Heart right ventricle (tissue), 16 donors: ENCODE data around the gene GPRC5B. TPM values are rescaled to one million over a fixed set of nuclear protein-coding genes. Genes with fewer than 3 reads are reported as not detected.

Source experiments
- ATAC-seq, 8 donors: fragments of 200-7000 bp; cut with Tn5 transposase; one replicate each; pipeline ENCODE4 v1.9.1; 2020; ENCODE audit warnings: mild to moderate bottlenecking in 8 of 8, moderate library complexity in 8 of 8, moderate number of reproducible peaks in 1 of 8
- DNase-seq, 2 donors: peaks; one replicate each; pipeline ENCODE4 v3.0.0-alpha.2; 2020
- H3K27ac ChIP-seq, 10 donors: fragments of 200-600 bp; sonication (generic) in 2 of 10; one replicate each; pipeline versions ENCODE4 v1.5.0 to v1.8.0; 2020 to 2022; ENCODE audit warnings: mild to moderate bottlenecking in 3 of 10
- H3K27me3 ChIP-seq, 7 donors: fragments of 200-600 bp; one replicate each; pipeline ENCODE4 v1.8.0; 2021 to 2022; ENCODE audit warnings: mild to moderate bottlenecking in 2 of 7
- H3K36me3 ChIP-seq, 9 donors: fragments of 200-600 bp; sonication (generic) in 1 of 9; one replicate each; pipeline versions ENCODE4 v1.5.0 to v1.8.0; 2020 to 2022; ENCODE audit warnings: mild to moderate bottlenecking in 2 of 9
- H3K4me1 ChIP-seq, 9 donors: fragments of 200-600 bp; sonication (generic) in 1 of 9; one replicate each; pipeline versions ENCODE4 v1.5.0 to v1.8.0; 2020 to 2022; ENCODE audit warnings: mild to moderate bottlenecking in 4 of 9
- H3K4me3 ChIP-seq, 10 donors: fragments of 200-600 bp; sonication (generic) in 2 of 10; one replicate each; pipeline versions ENCODE4 v1.5.0 to v1.8.0; 2020 to 2022; ENCODE audit warnings: mild to moderate bottlenecking in 7 of 10, moderate library complexity in 2 of 10
- H3K9me3 ChIP-seq, 11 donors: fragments of 200-600 bp in 10 of 11; sonication (generic) in 2 of 11; one replicate each; pipeline versions ENCODE4 v1.5.0 to v1.8.0; 2013 to 2022; ENCODE audit warnings: mild to moderate bottlenecking in 2 of 11, control low read depth in 1 of 11, moderate library complexity in 1 of 11
- CTCF ChIP-seq, 9 donors: fragments of 200-600 bp; sonication (generic) in 2 of 9; IDR thresholded peaks; one replicate each; pipeline versions ENCODE4 v1.5.0 to v1.8.0; 2021 to 2022; ENCODE audit warnings: antibody characterized with exemption in 9 of 9, mild to moderate bottlenecking in 5 of 9, moderate library complexity in 1 of 9
- WGBS, 2 donors: extraction: QIAGEN DNeasy Blood & Tissue Kit; methylation state at CpG; one replicate each; pipeline ENCODE4 v1.1.7; 2013; ENCODE audit warnings: inconsistent platforms in 1 of 2; 5-methylcytosine and 5-hydroxymethylcytosine counted together
- intact Hi-C, 10 donors: fragments of 100-400 bp; cut with DNase I; formaldehyde crosslinking; loops; one replicate each; pipeline versions ENCODE4 v1.11.1 to v1.14.2; 2022
- polyA plus RNA-seq, 2 donors: library from polyadenylated mRNA; stranded (reverse); fragments of 200-250 nt; gene quantifications; one replicate each; pipeline ENCODE4 v1.2.3, GENCODE V29; 2013
- total RNA-seq, 10 donors: library from RNA; stranded (reverse); fragmentation: NEBNext Ultra II Directional in 3 of 10; extraction: Animal tissue kit (Norgen Biotek cat#: 25700) in 3 of 10; gene quantifications; one replicate each; pipeline versions ENCODE4 v1.2.1 to v1.2.4, GENCODE V29; 2021 to 2023
- donor health status: Arrhythmogenic right ventricular cardiomyopathy.
- donor health status: ischemic (EF 13 %, LVEDD 7.1; RV severe dilation, severe dysfunction).
- donor health status: healthy with polysubstance abuse.
- donor health status: DM: no; HTN: yes; CAD: no.
- donor health status: DM: no; HTN: no; CAD: no.
- donor health status: ischemic (EF 25% LVEDD 6.9; RV normal size, moderate dysfunction).
- donor health status: ischemic (EF 25% LVEDD 5.7; RV mildly dilated, moderate dysfunction).
- donor health status: healthy.
- donor health status: DM: yes; HTN: yes; CAD: no.
- donor health status: Ischemic cardiomyopathy.
- donor health status: ischemic (EF 35%, LVEDD 5.7; RV mildly dilated, moderate dysfunction).
- donor health status: nonischemic (EF 11% LVEDD 7.7; RV severe dilation, severe dysfunction).
- donor health status: DM: yes; HTN: yes; CAD: no.
- donor health status: PGD.
- donor health status: ischemic (EF 29% LVEDD 5.4; RV normal size, mild dysfunction).
- donor health status: nonischemic (EF 23%, LVEDD 6.1; RV moderate dilation, normal function).

Gene GPRC5B
- total and polyA plus RNA-seq, 12 donors, result 24.1 to 208 (median 69.4) TPM

GRCh38 chr16:19907161-19907992 lies 22.7 kb upstream of the GPRC5B start:
- Histone ChIP-seq H3K27me3 (peaks cover 0 to 36% (median 17%) of the 10 kb centered on the region in 7 donors), H3K36me3 (no peaks in the 10 kb centered on the region), H3K9me3 (peaks cover 0 to 6% (median 0%) of the 10 kb centered on the region in 11 donors), H3K4me3 (peak overlapping the region in 1 of 10 donors; percentile 15), H3K4me1 (peaks cover 0 to 7% (median 5%) of the 10 kb centered on the region in 9 donors), H3K27ac (no peak overlapping the region)
- intact Hi-C loops, result loop anchor here (1.0 to 5.0 kb wide), 7 partner anchors 390 to 480 kb away; no protein-coding TSS in a partner anchor
- DNase-seq, result peak; percentile 47 to 62
- peak; percentile 88 to 98 (median 95) for TF ChIP-seq CTCF (IDR thresholded peaks at IDR 0.05)
- WGBS, 2 donors, result 22 to 25% methylated on average over 24 of the region's 24 CpGs
- ATAC-seq, result peak; percentile 83 to 91 (median 89)

GRCh38 chr16:19901164-19901563 lies 16.5 kb upstream of the GPRC5B start:
- H3K27ac ChIP-seq, result no peak overlapping the region
- H3K4me3 ChIP-seq, result no peak overlapping the region
- DNase-seq (no peak), ATAC-seq (no peak)
- no peaks in the 10 kb centered on the region for H3K4me1 ChIP-seq
- no peaks in the 10 kb centered on the region for H3K9me3 ChIP-seq
- WGBS, 2 donors, result 78 to 79% methylated on average over 7 of the region's 7 CpGs
- no peak for TF ChIP-seq CTCF (IDR thresholded peaks at IDR 0.05)
- H3K36me3 ChIP-seq, result no peaks in the 10 kb centered on the region
- intact Hi-C loops, result loop anchor here in 2 of 10 donors (5.0 kb wide), 1 partner anchor 401 kb away; no protein-coding TSS in a partner anchor
- peaks cover 0 to 7% (median 0%) of the 10 kb centered on the region in 7 donors for H3K27me3 ChIP-seq

- WGBS, 2 donors, result 61 to 62% methylated on average over 5 of the region's 5 CpGs
- H3K9me3 ChIP-seq, result no peaks in the 10 kb centered on the region
- H3K27ac ChIP-seq, result no peak overlapping the region
- H3K36me3 ChIP-seq, result no peaks in the 10 kb centered on the region
- H3K4me1 ChIP-seq, result no peaks in the 10 kb centered on the region
- DNase-seq (no peak), ATAC-seq (no peak)
- peaks cover 0 to 7% (median 0%) of the 10 kb centered on the region in 7 donors for H3K27me3 ChIP-seq
- peak in 1 of 9 donors; percentile 11 for TF ChIP-seq CTCF (IDR thresholded peaks at IDR 0.05)
- intact Hi-C loops, result no loop called here
- H3K4me3 ChIP-seq, result no peak overlapping the region
Measured at GRCh38 chr16:19899605-19899955, 14.9 kb upstream of the GPRC5B start.

- Histone ChIP-seq H3K27me3 (peaks cover 0 to 7% (median 0%) of the 10 kb centered on the region in 7 donors), H3K4me3 (no peak overlapping the region), H3K9me3 (no peaks in the 10 kb centered on the region), H3K36me3 (no peaks in the 10 kb centered on the region), H3K4me1 (no peaks in the 10 kb centered on the region), H3K27ac (no peak overlapping the region)
- ATAC-seq, result peak in 3 of 8 donors; percentile 56 to 64 (median 58)
- WGBS, 2 donors, result 12 to 17% methylated on average over 13 of the region's 13 CpGs
- peak; percentile 48 to 78 (median 71) for TF ChIP-seq CTCF (IDR thresholded peaks at IDR 0.05)
- intact Hi-C loops, result no loop called here
- peak in 1 of 2 donors; percentile 44 for DNase-seq
Measured at GRCh38 chr16:19898924-19899604, 14.4 kb upstream of the GPRC5B start.
